ENCODE results near the gene FBXO4. TPM values are rescaled to one million over a fixed set of nuclear protein-coding genes. Genes with fewer than 3 reads are reported as not detected.

FBXO4 gene
- total RNA-seq, 1 experiment from 2014 or later: 9.0 TPM

DNA sequence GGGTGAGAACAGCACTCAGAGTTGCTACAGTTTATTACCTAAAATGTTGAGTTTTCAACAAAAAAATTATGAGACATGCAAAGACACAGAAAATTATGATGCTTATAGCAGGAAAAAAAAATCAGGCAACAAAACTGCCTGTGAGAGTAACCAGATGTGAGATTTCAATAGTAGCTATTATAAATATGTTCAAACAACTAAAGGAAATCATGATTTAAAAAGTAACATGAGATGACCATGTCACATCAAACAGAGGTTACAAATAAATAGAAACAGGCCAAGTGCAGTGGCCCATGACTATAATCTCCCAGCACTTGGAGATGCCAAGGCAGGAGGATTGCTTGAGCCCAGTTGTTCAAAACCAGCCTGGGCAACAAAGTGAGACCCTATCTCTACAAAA lies 33.0 kb upstream of the FBXO4 start:
- ATAC-seq (no peak), DNase-seq (ENCODE audit: low read depth, low spot score) (no peak)
- BruUV-seq (replicated peaks): no TSS peak
- CTCF ChIA-PET: no interaction called here
- intact Hi-C loops (cut with micrococcal nuclease): no loop called here
- H4K20me1 ChIP-seq (ENCODE audit: insufficient read depth): no peaks in the 10 kb centered on the region
- POLR2A ChIA-PET: no interaction called here
- H3K9me2 ChIP-seq (ENCODE audit: insufficient read depth): no peaks in the 10 kb centered on the region; the same call in 1 of the 2 replicates
- RAD21 ChIA-PET (ENCODE audit: low non-redundant PET in 1 of 2, low total read pairs in 2 of 2, uncharacterized antibody in 2 of 2, unreplicated experiment in 2 of 2): no interaction called here
- H2AFZ ChIP-seq (ENCODE audit: low read depth, low read length, poor library complexity, severe bottlenecking): no peak overlapping the region
- TF ChIP-seq FOSL1 (IDR thresholded peaks at IDR 0.05; ENCODE audit: low read depth) (no peak), SRF (IDR thresholded peaks at IDR 0.05; ENCODE audit: low read depth) (no peak), ZNF274 (IDR thresholded peaks at IDR 0.05; ENCODE audit: low read depth, low read length) (no peak), SIN3A (IDR thresholded peaks at IDR 0.05; ENCODE audit: low read depth) (no peak), POLR2A (IDR thresholded peaks at IDR 0.05; ENCODE audit: borderline replicate concordance, extremely low read depth, insufficient read depth, insufficient read length) (no peak), CEBPB (IDR thresholded peaks at IDR 0.05; ENCODE audit: low read depth) (no peak), JUND (IDR thresholded peaks at IDR 0.05) (no peak), ZFX (IDR thresholded peaks at IDR 0.05) (no peak), SP1 (IDR thresholded peaks at IDR 0.05; ENCODE audit: low read depth) (no peak), EZH2 (IDR thresholded peaks at IDR 0.05) (no peak)
- TF ChIP-seq, protein P1, sequence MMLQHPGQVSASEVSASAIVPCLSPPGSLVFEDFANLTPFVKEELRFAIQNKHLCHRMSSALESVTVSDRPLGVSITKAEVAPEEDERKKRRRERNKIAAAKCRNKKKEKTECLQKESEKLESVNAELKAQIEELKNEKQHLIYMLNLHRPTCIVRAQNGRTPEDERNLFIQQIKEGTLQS (IDR thresholded peaks at IDR 0.05): no peak
- TF ChIP-seq, protein P2, sequence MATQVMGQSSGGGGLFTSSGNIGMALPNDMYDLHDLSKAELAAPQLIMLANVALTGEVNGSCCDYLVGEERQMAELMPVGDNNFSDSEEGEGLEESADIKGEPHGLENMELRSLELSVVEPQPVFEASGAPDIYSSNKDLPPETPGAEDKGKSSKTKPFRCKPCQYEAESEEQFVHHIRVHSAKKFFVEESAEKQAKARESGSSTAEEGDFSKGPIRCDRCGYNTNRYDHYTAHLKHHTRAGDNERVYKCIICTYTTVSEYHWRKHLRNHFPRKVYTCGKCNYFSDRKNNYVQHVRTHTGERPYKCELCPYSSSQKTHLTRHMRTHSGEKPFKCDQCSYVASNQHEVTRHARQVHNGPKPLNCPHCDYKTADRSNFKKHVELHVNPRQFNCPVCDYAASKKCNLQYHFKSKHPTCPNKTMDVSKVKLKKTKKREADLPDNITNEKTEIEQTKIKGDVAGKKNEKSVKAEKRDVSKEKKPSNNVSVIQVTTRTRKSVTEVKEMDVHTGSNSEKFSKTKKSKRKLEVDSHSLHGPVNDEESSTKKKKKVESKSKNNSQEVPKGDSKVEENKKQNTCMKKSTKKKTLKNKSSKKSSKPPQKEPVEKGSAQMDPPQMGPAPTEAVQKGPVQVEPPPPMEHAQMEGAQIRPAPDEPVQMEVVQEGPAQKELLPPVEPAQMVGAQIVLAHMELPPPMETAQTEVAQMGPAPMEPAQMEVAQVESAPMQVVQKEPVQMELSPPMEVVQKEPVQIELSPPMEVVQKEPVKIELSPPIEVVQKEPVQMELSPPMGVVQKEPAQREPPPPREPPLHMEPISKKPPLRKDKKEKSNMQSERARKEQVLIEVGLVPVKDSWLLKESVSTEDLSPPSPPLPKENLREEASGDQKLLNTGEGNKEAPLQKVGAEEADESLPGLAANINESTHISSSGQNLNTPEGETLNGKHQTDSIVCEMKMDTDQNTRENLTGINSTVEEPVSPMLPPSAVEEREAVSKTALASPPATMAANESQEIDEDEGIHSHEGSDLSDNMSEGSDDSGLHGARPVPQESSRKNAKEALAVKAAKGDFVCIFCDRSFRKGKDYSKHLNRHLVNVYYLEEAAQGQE (IDR thresholded peaks at IDR 0.05; ENCODE audit: low read depth): no peak
- TF ChIP-seq, protein P3, sequence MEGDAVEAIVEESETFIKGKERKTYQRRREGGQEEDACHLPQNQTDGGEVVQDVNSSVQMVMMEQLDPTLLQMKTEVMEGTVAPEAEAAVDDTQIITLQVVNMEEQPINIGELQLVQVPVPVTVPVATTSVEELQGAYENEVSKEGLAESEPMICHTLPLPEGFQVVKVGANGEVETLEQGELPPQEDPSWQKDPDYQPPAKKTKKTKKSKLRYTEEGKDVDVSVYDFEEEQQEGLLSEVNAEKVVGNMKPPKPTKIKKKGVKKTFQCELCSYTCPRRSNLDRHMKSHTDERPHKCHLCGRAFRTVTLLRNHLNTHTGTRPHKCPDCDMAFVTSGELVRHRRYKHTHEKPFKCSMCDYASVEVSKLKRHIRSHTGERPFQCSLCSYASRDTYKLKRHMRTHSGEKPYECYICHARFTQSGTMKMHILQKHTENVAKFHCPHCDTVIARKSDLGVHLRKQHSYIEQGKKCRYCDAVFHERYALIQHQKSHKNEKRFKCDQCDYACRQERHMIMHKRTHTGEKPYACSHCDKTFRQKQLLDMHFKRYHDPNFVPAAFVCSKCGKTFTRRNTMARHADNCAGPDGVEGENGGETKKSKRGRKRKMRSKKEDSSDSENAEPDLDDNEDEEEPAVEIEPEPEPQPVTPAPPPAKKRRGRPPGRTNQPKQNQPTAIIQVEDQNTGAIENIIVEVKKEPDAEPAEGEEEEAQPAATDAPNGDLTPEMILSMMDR (IDR thresholded peaks at IDR 0.05 in 2 of 3, conservative IDR thresholded peaks at IDR 0.05 in 1 of 3; ENCODE audit: borderline replicate concordance in 1 of 3, insufficient read depth in 1 of 3, low read depth in 2 of 3, low read length in 2 of 3): no peak
- TF ChIP-seq, protein P4, sequence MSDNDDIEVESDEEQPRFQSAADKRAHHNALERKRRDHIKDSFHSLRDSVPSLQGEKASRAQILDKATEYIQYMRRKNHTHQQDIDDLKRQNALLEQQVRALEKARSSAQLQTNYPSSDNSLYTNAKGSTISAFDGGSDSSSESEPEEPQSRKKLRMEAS (IDR thresholded peaks at IDR 0.05): no peak
- H3K27me3 ChIP-seq (ENCODE audit: insufficient read depth, low read length): peaks cover 9% of the 10 kb centered on the region; the same call in 1 of the 2 replicates
- no peaks in the 10 kb centered on the region for H3K9me3 ChIP-seq (ENCODE audit: control insufficient read depth in 1 of 2, insufficient read depth in 1 of 2, low read depth in 1 of 2, low read length in 2 of 2)
- no peaks in the 10 kb centered on the region for H3K79me2 ChIP-seq (ENCODE audit: insufficient read depth, low read length)
- no peak overlapping the region for H3K9ac ChIP-seq (ENCODE audit: low read length)
- H3K36me3 ChIP-seq (ENCODE audit: control insufficient read depth in 1 of 2, insufficient read depth in 2 of 2, low read length in 2 of 2): no peaks in the 10 kb centered on the region
- H3K4me2 ChIP-seq (ENCODE audit: low read length): no peak overlapping the region
- no peaks in the 10 kb centered on the region for H3K4me1 ChIP-seq (ENCODE audit: control insufficient read depth in 1 of 2, insufficient read depth in 2 of 2, low read length in 2 of 2)
- H3K27ac ChIP-seq (ENCODE audit: low read depth, low read length): no peak overlapping the region
- no peak overlapping the region for H3K4me3 ChIP-seq (replicated peaks in 1 of 2; ENCODE audit: low read depth in 1 of 2, low read length in 2 of 2)
